Endothelial cell of umbilical vein (primary cell): ENCODE data around the gene C12orf76.

Experiments used
- CTCF ChIP-seq, 2 donors: IDR thresholded peaks; 1 replicate in 1 of 2; 2 replicates in 1 of 2; pipeline ENCODE4 v1.5.1; 2011; ENCODE audit warnings: low read length in 2 of 2, mild to moderate bottlenecking in 2 of 2, moderate library complexity in 2 of 2, control low read depth in 1 of 2, inconsistent platforms in 1 of 2, low read depth in 1 of 2; ENCODE audit not compliant: insufficient read depth in 1 of 2; ENCODE audit errors: extremely low read depth in 1 of 2
- MAX ChIP-seq: IDR thresholded peaks from 2 replicates; pipeline ENCODE4 v1.6.1; 2011; ENCODE audit not compliant: insufficient read depth, insufficient read length
- POLR2A ChIP-seq: IDR thresholded peaks from 2 replicates; pipeline ENCODE4 v1.6.1; 2012; ENCODE audit warnings: low read depth, mild to moderate bottlenecking, control low read depth, low read length

GRCh38 chr12:110039085-110039807 is 9.1 kb downstream of the C12orf76 start:
- TF ChIP-seq CTCF (IDR thresholded peaks at IDR 0.05; ENCODE audit: extremely low read depth in 1 of 2, insufficient read depth in 1 of 2, low read depth in 1 of 2, low read length in 2 of 2): no peak
- TF ChIP-seq MAX: no peak
- TF ChIP-seq POLR2A: no peak
